CD4-positive, alpha-beta T cell (primary cell): Measurements from ENCODE around the gene OLAH. TPM values are rescaled to one million over a fixed set of nuclear protein-coding genes. Genes with fewer than 3 reads are reported as not detected.

Experiments used
- ATAC-seq: fragments of 200-7000 bp; cut with Tn5 transposase; one replicate; pipeline ENCODE4 v1.10.0; 2022; ENCODE audit warnings: mild to moderate bottlenecking; ENCODE audit not compliant: poor library complexity
- CTCF ChIA-PET: fragments of 350-600 bp; sonication (Branson Sonifier 250); formaldehyde crosslinking; loops from one replicate; lab custom pipeline; 2021; ENCODE audit warnings: antibody characterized with exemption, inconsistent platforms; lab: Charles Lee
- POLR2A ChIA-PET: fragments of 350-600 bp; sonication (Branson Sonifier 250); formaldehyde crosslinking; loops from one replicate; lab custom pipeline; 2021; ENCODE audit warnings: antibody characterized with exemption, inconsistent platforms; lab: Charles Lee
- DNase-seq, 14 experiments: peaks; one replicate each; pipeline ENCODE4 v3.0.0-alpha.2; 2013 to 2020; ENCODE audit warnings: mixed read lengths in 2 of 14
- H3K27ac ChIP-seq, 2 donors: one replicate each; pipeline versions ENCODE4 v1.5.1 to v1.7.0; 2013; ENCODE audit warnings: low read length in 2 of 2, low read depth in 1 of 2, mild to moderate bottlenecking in 1 of 2
- H3K27me3 ChIP-seq, 2 experiments: 1 replicate in 1 of 2; 2 replicates in 1 of 2; pipeline versions ENCODE4 v1.6.1 to v1.7.0; 2013; ENCODE audit warnings: low read length in 2 of 2, control low read depth in 1 of 2, mild to moderate bottlenecking in 1 of 2, moderate library complexity in 1 of 2; ENCODE audit not compliant: insufficient read depth in 2 of 2, control insufficient read depth in 1 of 2
- H3K36me3 ChIP-seq: one replicate; pipeline ENCODE4 v1.6.1; 2013; ENCODE audit warnings: low read length, control low read depth; ENCODE audit not compliant: insufficient read depth
- H3K4me1 ChIP-seq: one replicate; pipeline ENCODE4 v1.6.1; 2013; ENCODE audit warnings: low read length, control low read depth; ENCODE audit not compliant: insufficient read depth
- H3K4me3 ChIP-seq: one replicate; pipeline ENCODE4 v1.5.1; 2013; ENCODE audit warnings: mild to moderate bottlenecking, low read length, moderate library complexity
- H3K9me3 ChIP-seq, 2 experiments: 1 replicate in 1 of 2; 2 replicates in 1 of 2; pipeline versions ENCODE4 v1.6.1 to v1.7.0; 2013; ENCODE audit warnings: low read length in 2 of 2, mild to moderate bottlenecking in 2 of 2, control low read depth in 1 of 2, moderate library complexity in 1 of 2; ENCODE audit not compliant: control insufficient read depth in 1 of 2, insufficient read depth in 1 of 2
- H3K27ac Mint-ChIP-seq: one replicate; pipeline ENCODE4 v1.8.0; 2020; ENCODE audit warnings: mixed read lengths
- H3K27me3 Mint-ChIP-seq: one replicate; pipeline ENCODE4 v1.8.0; 2021; ENCODE audit warnings: mixed read lengths
- H3K36me3 Mint-ChIP-seq: one replicate; pipeline ENCODE4 v1.8.0; 2021; ENCODE audit warnings: low read depth, mixed read lengths
- H3K4me1 Mint-ChIP-seq: one replicate; pipeline ENCODE4 v1.8.0; 2021; ENCODE audit warnings: low read depth, mixed read lengths
- H3K4me3 Mint-ChIP-seq: one replicate; pipeline ENCODE4 v1.8.0; 2020; ENCODE audit warnings: mild to moderate bottlenecking, mixed read lengths
- H3K9me3 Mint-ChIP-seq: one replicate; pipeline ENCODE4 v1.8.0; 2020; ENCODE audit warnings: mixed read lengths
- CTCF ChIP-seq: fragments of 200-600 bp; IDR thresholded peaks from one replicate; pipeline ENCODE4 v1.8.0; 2022; ENCODE audit warnings: antibody characterized with exemption, mild to moderate bottlenecking
- intact Hi-C, 2 experiments: fragments of 100-400 bp; cut with DNase I in 1 of 2; cut with micrococcal nuclease in 1 of 2; formaldehyde crosslinking; loops; one replicate each; pipeline versions ENCODE4 v1.15.1 to v1.9.0; 2023 to 2025; cut with DNase I, micrococcal nuclease
- total RNA-seq, 174 experiments: library from RNA in 2 of 174; stranded (reverse) in 2 of 174; gene quantifications; one replicate each; pipeline ENCODE4 v1.2.3 and lab custom pipeline; 2021 to 2026

The OLAH gene
- total RNA-seq, 2 experiments from 2014 or later = 0.22 to 0.34 TPM

- no peaks in the 10 kb centered on the region for H3K9me3 ChIP-seq
- H3K4me1 Mint-ChIP-seq = no peaks in the 10 kb centered on the region
- CTCF ChIA-PET = no interaction called here
- intact Hi-C loops = no loop called here
- H3K27ac ChIP-seq = no peak overlapping the region
- POLR2A ChIA-PET = no interaction called here
- H3K9me3 Mint-ChIP-seq = no peaks in the 10 kb centered on the region
- no peaks in the 10 kb centered on the region for H3K36me3 Mint-ChIP-seq
- no peaks in the 10 kb centered on the region for H3K4me1 ChIP-seq
- no peak overlapping the region for H3K4me3 Mint-ChIP-seq
- no peak for TF ChIP-seq CTCF
- no peak overlapping the region for H3K27ac Mint-ChIP-seq
- H3K27me3 ChIP-seq = no peaks in the 10 kb centered on the region
- H3K27me3 Mint-ChIP-seq = no peaks in the 10 kb centered on the region
- no peaks in the 10 kb centered on the region for H3K36me3 ChIP-seq
- DNase-seq (no peak), ATAC-seq (no peak)
- no peak overlapping the region for H3K4me3 ChIP-seq
Measured at GRCh38 chr10:15052121-15052520, 8.4 kb downstream of the OLAH start.

- H3K27ac ChIP-seq = no peak overlapping the region
- CTCF ChIA-PET = no interaction called here
- no peaks in the 10 kb centered on the region for H3K27me3 Mint-ChIP-seq
- no peaks in the 10 kb centered on the region for H3K36me3 ChIP-seq
- no peak for TF ChIP-seq CTCF
- no peak overlapping the region for H3K4me3 ChIP-seq
- H3K4me1 Mint-ChIP-seq = no peaks in the 10 kb centered on the region
- no peaks in the 10 kb centered on the region for H3K36me3 Mint-ChIP-seq
- DNase-seq (no peak), ATAC-seq (no peak)
- no peaks in the 10 kb centered on the region for H3K4me1 ChIP-seq
- POLR2A ChIA-PET = no interaction called here
- H3K9me3 Mint-ChIP-seq = no peaks in the 10 kb centered on the region
- intact Hi-C loops = no loop called here
- H3K27me3 ChIP-seq = no peaks in the 10 kb centered on the region
- H3K27ac Mint-ChIP-seq = no peak overlapping the region
- H3K9me3 ChIP-seq = no peaks in the 10 kb centered on the region
- H3K4me3 Mint-ChIP-seq = no peak overlapping the region
Measured at GRCh38 chr10:15053061-15053460, 9.3 kb downstream of the OLAH start.

DNA sequence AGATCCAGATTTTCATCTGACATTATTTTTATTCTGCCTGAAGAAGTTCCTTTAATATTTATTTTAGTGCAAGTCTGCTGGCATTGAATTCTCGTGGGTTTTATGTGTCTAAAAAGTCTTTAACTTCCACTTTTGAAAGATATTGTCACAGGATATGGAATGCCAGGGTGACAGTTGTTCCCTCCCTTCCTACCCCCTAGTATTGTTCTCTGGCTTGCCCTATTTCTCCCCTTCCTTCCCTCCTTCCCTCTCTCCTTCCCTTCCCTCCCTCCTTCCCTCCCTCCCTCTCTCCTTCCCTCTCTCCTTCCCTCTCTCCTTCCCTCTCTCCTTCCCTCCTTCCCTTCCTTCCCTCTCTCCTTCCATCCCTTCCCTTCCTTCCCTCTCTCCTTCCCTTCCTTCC is 14.9 kb downstream of the OLAH start:
- Mint-ChIP-seq H3K27ac (no peak overlapping the region), H3K4me1 (no peaks in the 10 kb centered on the region), H3K36me3 (no peaks in the 10 kb centered on the region), H3K4me3 (no peak overlapping the region), H3K27me3 (peaks cover 6% of the 10 kb centered on the region), H3K9me3 (peaks cover 8% of the 10 kb centered on the region)
- Histone ChIP-seq H3K4me3 (no peak overlapping the region), H3K9me3 (peaks cover 4 to 11% of the 10 kb centered on the region in 2 experiments), H3K36me3 (no peaks in the 10 kb centered on the region), H3K4me1 (no peaks in the 10 kb centered on the region), H3K27ac (no peak overlapping the region), H3K27me3 (no peaks in the 10 kb centered on the region)
- no peak for DNase-seq
- TF ChIP-seq CTCF = no peak
- ChIA-PET CTCF (no interaction called here), POLR2A (no interaction called here)
- ATAC-seq = no peak
- intact Hi-C loops = no loop called here
